Mammary microvascular endothelial cell (primary cell): Measurements from ENCODE around the gene CSTF1. TPM values are rescaled to one million over a fixed set of nuclear protein-coding genes. Genes with fewer than 3 reads are reported as not detected.

Source experiments
- total RNA-seq: library from RNA; depleted of rRNA; stranded (reverse); fragments of >200 nt; gene quantifications from 2 replicates; pipeline ENCODE4 v1.2.3, GENCODE V29; 2015

CSTF1 gene
- 28.2 and 29.4 TPM in 2 replicates for total RNA-seq

DNA sequence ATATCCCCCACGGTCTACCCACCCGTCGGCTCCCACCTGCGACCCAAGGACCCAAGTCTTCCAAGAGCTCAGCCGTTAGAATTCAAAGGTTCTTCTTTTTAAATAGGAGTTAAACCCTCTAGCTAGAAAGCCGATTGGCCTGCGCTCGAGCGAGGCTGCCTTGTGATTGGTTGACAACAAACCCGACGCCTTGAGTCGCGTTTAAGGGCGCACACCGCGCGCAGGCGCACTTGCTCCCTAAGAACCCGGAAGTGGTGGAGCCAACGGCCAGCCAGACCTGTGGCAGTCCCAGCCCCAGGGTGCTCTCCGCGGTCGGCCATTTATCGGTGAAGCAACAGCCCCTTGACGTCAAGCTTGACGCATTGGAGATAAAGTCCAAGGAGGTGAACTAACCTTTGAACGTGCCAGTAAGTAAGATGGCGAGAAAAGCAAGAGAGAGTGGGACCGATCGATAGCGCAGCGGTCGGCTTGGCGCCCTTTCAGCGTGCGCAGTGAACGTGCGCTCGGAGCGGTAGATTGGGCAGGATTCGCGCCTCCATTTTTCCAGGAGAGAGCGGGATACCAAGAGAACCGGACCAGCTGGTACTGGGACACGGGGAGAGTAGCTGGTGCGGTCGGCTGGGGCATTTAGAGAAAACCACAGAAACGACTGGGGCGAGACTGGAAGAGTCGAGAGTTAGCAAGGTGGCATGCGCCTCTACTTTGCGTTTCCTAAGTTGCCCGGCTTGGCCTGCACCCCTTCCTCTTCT is at the start of gene CSTF1, which contains the start of gene AURKA:
TSS of gene CSTF1 (plus strand) at position 514 of the 749 bp plus-strand sequence. CDS start 2,908 bp downstream, outside the sequence.
TSS of gene AURKA (minus strand) at position 84 of the 749 bp plus-strand sequence. CDS start 4,018 bp downstream, outside the sequence.

DNA sequence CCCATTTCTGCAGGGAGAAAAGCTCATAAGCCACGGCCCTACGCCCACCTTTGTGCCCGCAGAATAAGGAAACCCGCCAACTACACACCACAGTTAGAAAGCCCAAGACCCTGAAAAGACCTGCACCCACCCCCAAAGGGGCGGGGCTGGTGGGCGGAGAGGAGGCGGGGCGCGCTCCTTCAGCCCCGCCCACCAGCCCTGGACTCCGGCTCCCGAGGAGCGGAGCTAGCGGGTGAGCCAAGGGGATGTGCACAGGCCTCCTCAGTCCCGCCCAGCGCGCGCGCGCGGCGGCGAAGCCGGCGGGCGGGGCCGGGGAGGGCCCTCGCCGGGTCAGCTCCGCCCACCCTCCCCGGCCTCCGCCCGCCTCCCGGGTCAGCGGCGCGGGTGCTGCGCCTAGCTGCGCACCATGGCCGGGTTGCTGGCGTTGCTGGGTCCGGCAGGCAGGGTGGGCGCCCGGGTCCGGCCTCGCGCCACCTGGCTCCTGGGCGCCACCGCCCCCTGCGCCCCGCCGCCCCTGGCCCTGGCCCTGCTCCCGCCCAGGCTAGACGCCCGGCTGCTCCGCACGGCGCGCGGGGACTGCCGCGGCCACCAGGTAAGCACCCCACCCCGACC is 33.7 kb upstream of the CSTF1 start, which contains the start of gene FAM210B:
TSS of gene FAM210B (plus strand) at position 375 of the 612 bp plus-strand sequence. CDS start at position 407, 32 bp downstream.

DNA sequence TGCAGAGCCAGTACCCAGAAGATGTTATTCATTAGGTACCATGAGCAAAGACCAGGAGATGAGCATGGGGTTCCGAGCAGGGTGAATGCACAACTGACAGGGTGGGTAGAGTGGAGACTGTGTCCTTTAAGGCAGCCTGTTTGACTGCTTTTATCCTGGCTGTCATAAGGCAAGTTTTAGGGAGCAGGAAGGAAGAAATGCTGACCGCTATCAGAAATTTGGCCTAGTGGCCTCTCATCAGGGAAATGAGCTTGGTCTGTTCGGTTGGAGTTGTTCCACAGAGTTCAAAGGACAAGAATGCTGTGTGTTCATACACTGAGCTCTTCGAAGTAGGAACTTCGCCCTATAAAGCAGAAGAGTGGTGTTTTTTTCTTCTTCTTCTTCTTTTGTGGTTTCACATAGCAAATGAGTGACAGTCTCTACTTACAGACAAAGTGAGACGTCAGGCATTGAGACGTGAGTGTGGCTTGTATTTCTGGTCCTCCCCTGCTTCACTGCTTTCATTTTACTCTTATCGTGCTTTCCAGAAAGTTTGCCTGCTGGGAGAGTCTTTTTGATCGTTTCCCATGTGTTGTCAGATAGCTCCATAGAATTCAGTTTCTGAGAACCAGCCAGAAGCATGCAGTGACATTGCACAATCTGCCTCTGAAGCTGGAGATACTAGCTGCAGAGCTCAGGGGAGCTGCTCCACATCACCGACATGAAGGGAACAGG is 19.5 kb downstream of the CSTF1 start, which contains the start of gene CASS4:
TSS of gene CASS4 (plus strand) at position 502 of the 714 bp plus-strand sequence. CDS start at position 701, 199 bp downstream.

Other genes with a start within 250 kb of the CSTF1 start
- gene MC3R, start 143.9 kb upstream of the CSTF1 start, total RNA-seq = not detected in 2 replicates
- 40.2 and 45.6 TPM in 2 replicates for gene FAM210B, start 33.7 kb upstream of the CSTF1 start, total RNA-seq
- 47.2 and 57.6 TPM in 2 replicates for gene AURKA, start 430 bp upstream of the CSTF1 start, total RNA-seq
- not detected in 2 replicates for gene CASS4, start 19.6 kb downstream of the CSTF1 start, total RNA-seq
- 64.8 and 65.6 TPM in 2 replicates for gene RTF2, start 76.0 kb downstream of the CSTF1 start, total RNA-seq
- not detected in 2 replicates for gene FAM209A, start 132.1 kb downstream of the CSTF1 start, total RNA-seq
- gene FAM209B, start 140.6 kb downstream of the CSTF1 start, total RNA-seq = not detected in 2 replicates
- not detected in 2 replicates for gene TFAP2C, start 236.7 kb downstream of the CSTF1 start, total RNA-seq